ENCODE data around the gene SEC14L5.
"Not testable (repeated sequence)": the region's sequence is repeated elsewhere in the genome, so short reads cannot be mapped to it uniquely, and the experiment has no call there.

SEC14L5 gene

DNA sequence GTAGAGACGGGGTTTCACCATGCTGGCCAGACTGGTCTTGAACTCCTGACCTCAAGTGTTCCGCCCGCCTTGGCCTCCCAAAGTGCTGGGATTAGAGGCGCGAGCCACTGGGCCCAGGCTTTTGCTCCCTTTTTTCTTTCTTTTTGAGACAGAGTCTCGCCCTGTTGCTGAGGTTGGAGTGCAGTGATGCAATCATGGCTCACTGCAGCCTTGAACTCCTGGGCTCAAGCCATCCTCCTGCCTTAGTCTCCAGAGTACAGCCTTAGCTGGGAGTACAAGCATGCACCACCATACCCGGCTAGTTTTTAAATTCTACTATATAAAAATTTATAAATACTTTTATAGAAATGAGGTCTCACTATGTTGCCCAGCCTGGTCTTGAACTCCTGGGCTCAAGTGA lies 5.4 kb downstream of the SEC14L5 start:
- not testable (repeated sequence) for H3K9me3 ChIP-seq (ENCODE audit: control insufficient read depth, low read length); H3K4me3 ChIP-seq (ENCODE audit: low read length); H3K36me3 ChIP-seq (ENCODE audit: control insufficient read depth, insufficient read depth, low read length); H3K4me1 ChIP-seq (ENCODE audit: control insufficient read depth, insufficient read depth, low read length); H3K9ac ChIP-seq (ENCODE audit: low read length); H3K27me3 ChIP-seq (ENCODE audit: control insufficient read depth, insufficient read depth, low read length)

DNA sequence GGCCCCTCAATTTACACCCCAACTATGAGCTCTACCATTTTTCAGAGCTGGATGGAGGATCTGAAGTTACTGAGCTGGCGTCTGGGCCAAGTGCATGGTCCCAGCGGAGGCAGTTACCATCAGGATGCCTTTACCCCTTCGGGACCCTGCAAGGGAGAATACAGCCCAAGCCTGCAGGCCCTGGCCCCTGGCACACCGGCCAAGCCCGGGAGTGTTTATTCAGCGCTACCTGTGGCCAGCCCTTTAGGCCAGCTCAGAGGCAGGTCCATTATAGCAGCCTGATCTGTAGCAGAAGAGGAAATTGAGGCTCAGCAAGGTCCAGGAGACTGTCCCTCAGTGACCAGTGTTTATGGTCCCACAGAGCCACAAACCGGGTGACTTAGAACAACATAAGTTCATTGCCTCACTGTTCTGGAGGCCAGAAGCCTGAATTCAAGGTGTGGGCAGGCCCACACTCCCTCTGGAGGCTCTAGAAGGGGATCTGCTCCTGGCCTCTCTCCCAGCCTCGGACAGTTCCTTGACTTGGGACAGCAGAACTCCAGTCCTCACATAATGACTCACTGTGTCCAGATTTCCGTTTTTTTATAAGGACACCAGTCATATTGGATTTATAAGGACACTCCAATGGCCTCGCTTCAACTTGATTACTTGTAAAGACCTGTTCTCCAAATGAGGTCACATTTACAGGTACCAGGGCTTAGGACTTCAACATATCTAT lies 8.8 kb downstream of the SEC14L5 start:
- no peak overlapping the region for H3K9ac ChIP-seq (ENCODE audit: low read length)

DNA sequence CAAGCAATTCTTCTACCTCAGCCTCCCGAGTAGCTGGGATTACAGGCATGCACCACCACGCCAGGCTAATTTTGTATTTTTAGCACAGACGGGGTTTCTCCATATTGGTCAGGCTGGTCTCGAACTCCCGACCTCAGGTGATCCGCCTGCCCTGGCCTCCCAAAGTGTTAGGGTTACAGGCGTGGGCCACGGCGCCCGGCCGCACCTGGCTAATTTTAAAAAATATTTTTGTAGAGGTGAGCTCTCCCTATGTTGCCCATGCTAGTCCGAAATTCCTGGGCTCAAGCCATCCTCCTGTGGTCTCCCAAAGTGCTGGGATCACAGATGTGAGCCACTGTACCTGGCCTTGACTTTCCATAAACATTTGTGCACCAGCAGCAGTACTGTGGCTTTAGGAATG lies 10.1 kb downstream of the SEC14L5 start:
- H3K36me3 ChIP-seq (ENCODE audit: control insufficient read depth, insufficient read depth, low read length); H3K9me3 ChIP-seq (ENCODE audit: control insufficient read depth, low read length); H3K27me3 ChIP-seq (ENCODE audit: control insufficient read depth, insufficient read depth, low read length); H3K9ac ChIP-seq (ENCODE audit: low read length); H3K4me3 ChIP-seq (ENCODE audit: low read length); H3K4me1 ChIP-seq (ENCODE audit: control insufficient read depth, insufficient read depth, low read length): not testable (repeated sequence)

More for the DNA sequence above, 8.8 kb downstream of the SEC14L5 start:
- Histone ChIP-seq H3K9me3 (ENCODE audit: control insufficient read depth, low read length) (no peaks in the 10 kb centered on the region), H3K4me1 (ENCODE audit: control insufficient read depth, insufficient read depth, low read length) (no peaks in the 10 kb centered on the region), H3K27me3 (ENCODE audit: control insufficient read depth, insufficient read depth, low read length) (no peaks in the 10 kb centered on the region), H3K36me3 (ENCODE audit: control insufficient read depth, insufficient read depth, low read length) (no peaks in the 10 kb centered on the region), H3K4me3 (ENCODE audit: low read length) (no peak overlapping the region)

DNA sequence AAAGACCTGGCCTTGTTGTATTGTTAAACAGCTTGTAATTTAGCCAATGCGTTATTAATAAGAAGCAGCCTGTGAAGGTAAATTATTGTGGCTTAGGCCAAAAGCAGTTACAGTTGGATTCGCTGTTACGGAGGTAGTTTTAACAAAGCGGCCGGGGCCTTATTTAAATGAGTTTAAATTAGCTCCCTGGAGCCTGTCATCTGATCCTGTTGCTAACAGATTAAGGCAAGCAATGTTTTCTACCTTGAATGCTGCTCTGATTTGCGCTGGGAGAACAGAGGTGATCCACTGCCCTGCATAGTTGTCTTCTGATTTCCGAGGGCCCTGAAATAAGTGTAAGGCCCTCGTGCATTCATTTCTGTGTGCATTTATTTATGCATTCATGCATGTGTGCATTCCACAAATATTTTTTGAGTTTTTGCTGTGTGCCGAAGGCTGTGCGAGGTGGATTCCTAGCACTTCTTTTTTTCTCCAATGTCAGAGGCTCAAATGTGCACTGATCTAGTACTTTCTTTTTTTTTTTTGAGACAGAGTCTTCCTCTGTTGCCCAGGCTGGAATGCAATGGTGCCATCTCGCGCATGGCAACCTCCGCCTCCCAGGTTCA lies 10.9 kb downstream of the SEC14L5 start:
- Histone ChIP-seq H3K4me3 (ENCODE audit: low read length) (no peak overlapping the region), H3K4me1 (ENCODE audit: control insufficient read depth, insufficient read depth, low read length) (no peaks in the 10 kb centered on the region), H3K27me3 (ENCODE audit: control insufficient read depth, insufficient read depth, low read length) (no peaks in the 10 kb centered on the region), H3K36me3 (ENCODE audit: control insufficient read depth, insufficient read depth, low read length) (no peaks in the 10 kb centered on the region), H3K9ac (ENCODE audit: low read length) (no peak overlapping the region), H3K9me3 (ENCODE audit: control insufficient read depth, low read length) (no peaks in the 10 kb centered on the region)

DNA sequence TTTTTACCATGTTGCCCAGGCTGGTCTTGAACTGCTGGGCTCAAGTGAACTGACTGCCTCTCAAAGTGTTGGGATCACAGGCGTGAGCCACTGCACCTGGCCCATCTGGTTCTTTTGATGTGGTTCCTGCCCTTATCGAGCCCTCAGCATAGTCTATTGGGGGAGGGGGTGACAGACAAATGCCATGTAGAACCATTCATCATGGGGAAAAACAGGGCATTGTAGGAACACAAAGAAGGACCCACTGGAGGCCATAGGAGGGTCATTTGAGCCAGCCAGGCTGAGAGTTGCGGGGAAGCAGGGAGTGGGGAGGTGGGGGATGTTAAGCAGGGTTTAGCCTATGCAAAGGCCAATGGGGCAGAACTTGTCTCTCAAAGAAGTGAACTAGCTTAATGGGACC lies 11.9 kb downstream of the SEC14L5 start:
- no peak overlapping the region for H3K9ac ChIP-seq (ENCODE audit: low read length)
- no peaks in the 10 kb centered on the region for H3K36me3 ChIP-seq (ENCODE audit: control insufficient read depth, insufficient read depth, low read length)
- no peaks in the 10 kb centered on the region for H3K9me3 ChIP-seq (ENCODE audit: control insufficient read depth, low read length)
- no peak overlapping the region for H3K4me3 ChIP-seq (ENCODE audit: low read length)
- no peaks in the 10 kb centered on the region for H3K4me1 ChIP-seq (ENCODE audit: control insufficient read depth, insufficient read depth, low read length)
- H3K27me3 ChIP-seq (ENCODE audit: control insufficient read depth, insufficient read depth, low read length), result no peaks in the 10 kb centered on the region

DNA sequence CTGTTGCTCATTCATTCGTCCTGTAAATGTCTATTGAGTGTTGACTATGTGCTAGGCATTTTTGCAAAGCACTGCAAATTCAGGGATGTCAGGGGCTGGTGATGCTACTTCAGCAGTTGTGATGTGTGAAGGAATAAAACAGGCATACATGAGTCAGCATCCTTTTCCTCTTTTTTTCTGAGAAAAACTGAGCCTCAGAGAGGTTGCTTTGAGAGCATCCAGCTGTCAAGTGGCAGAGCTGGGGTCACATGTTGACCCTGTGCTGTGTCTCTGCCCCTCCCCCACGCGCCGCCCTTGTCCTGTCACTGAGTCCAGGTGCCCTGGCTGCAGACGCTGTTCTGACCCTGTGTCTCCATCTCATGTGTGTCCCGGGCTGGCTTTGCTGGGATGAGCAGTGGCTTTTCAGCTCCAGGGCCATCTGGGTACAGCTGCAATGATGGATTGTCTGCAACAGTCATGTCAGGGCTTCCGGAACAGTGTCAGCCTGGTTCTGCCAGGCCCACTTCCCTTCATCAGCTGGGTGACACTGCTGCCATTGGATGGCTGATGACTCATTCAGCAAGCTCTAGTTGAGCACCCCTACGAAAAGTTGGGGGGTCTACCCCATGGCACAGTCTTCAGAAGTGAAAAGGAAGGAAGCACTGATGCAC lies 14.9 kb downstream of the SEC14L5 start:
- H3K36me3 ChIP-seq (ENCODE audit: control insufficient read depth, insufficient read depth, low read length), result no peaks in the 10 kb centered on the region
- H3K9ac ChIP-seq (ENCODE audit: low read length), result no peak overlapping the region
- peaks cover 8% of the 10 kb centered on the region for H3K4me1 ChIP-seq (ENCODE audit: control insufficient read depth, insufficient read depth, low read length)
- H3K27me3 ChIP-seq (ENCODE audit: control insufficient read depth, insufficient read depth, low read length), result no peaks in the 10 kb centered on the region
- H3K9me3 ChIP-seq (ENCODE audit: control insufficient read depth, low read length), result no peaks in the 10 kb centered on the region
- no peak overlapping the region for H3K4me3 ChIP-seq (ENCODE audit: low read length)

DNA sequence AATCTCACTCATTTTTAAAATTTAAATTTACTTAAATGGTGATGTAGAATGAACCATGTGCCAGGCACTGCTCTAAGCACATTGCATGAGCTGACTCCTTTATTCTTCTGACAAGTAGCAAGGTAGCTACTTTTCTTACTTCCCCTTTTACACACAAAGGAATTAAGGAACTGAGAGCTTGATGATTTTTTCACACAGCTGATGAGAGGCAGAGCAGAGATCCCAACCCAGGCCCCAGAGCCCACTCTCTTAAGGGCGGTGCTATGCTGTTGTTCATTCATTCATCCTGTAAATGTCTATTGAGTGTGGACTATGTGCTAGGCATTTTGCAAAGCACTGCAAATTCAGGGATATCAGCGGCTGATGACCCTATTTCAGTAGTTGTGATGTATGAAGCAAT lies 17.9 kb downstream of the SEC14L5 start:
- H3K4me1 ChIP-seq (ENCODE audit: control insufficient read depth, insufficient read depth, low read length), result peaks cover 8% of the 10 kb centered on the region
- H3K36me3 ChIP-seq (ENCODE audit: control insufficient read depth, insufficient read depth, low read length), result no peaks in the 10 kb centered on the region
- H3K4me3 ChIP-seq (ENCODE audit: low read length), result no peak overlapping the region
- H3K9me3 ChIP-seq (ENCODE audit: control insufficient read depth, low read length), result no peaks in the 10 kb centered on the region
- H3K27me3 ChIP-seq (ENCODE audit: control insufficient read depth, insufficient read depth, low read length), result no peaks in the 10 kb centered on the region
- H3K9ac ChIP-seq (ENCODE audit: low read length), result no peak overlapping the region

DNA sequence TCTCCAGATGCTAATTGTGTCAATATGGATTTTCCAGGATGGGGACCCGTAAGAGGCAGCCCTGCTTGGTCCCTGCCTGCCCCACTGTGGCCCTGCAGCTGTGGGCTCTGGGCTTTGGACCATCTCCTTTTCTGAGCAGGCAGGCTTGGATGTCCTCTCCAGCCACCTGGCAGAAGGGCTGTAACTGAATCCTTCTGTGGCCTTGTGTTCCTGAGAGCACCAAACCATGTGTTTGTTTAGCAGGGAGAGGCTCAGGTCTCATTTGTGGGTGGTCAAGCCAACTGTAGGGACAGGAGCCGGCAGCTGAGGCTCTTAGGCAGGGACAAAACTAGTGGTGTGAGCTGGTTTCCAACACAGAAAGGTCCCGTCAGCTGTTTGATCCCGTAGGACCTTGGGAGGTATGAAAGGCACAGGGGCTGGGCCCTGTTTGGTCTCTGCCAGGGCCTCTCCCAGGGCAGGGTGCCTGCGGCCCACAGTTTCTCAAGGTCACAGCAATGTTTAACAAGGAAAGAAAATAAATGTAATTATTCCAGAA lies 18.5 kb downstream of the SEC14L5 start:
- Histone ChIP-seq H3K4me1 (ENCODE audit: control insufficient read depth, insufficient read depth, low read length) (peaks cover 8% of the 10 kb centered on the region), H3K9ac (ENCODE audit: low read length) (no peak overlapping the region), H3K4me3 (ENCODE audit: low read length) (no peak overlapping the region), H3K27me3 (ENCODE audit: control insufficient read depth, insufficient read depth, low read length) (no peaks in the 10 kb centered on the region), H3K9me3 (ENCODE audit: control insufficient read depth, low read length) (no peaks in the 10 kb centered on the region), H3K36me3 (ENCODE audit: control insufficient read depth, insufficient read depth, low read length) (no peaks in the 10 kb centered on the region)

DNA sequence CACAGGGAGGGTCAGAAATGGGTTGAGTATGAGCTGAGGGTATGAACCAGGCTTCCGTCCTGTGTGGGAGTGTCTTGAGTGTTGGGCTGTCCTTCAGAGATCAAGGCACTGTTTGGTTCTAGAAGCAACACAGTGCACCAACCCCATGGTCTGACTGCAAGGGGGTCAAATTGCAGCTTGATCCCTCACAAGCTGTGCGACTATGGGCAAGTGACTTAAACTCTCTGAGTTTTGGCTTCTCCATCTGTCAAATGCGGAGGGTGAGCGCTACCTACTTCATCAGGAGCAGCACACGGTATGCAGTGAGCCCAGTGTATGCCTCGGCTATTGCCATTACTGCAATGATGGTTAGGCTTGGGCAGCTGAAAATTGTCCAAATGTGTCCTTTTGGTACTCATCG lies 21.0 kb downstream of the SEC14L5 start:
- Histone ChIP-seq H3K9ac (ENCODE audit: low read length) (no peak overlapping the region), H3K4me1 (ENCODE audit: control insufficient read depth, insufficient read depth, low read length) (peaks cover 8% of the 10 kb centered on the region), H3K4me3 (ENCODE audit: low read length) (no peak overlapping the region), H3K27me3 (ENCODE audit: control insufficient read depth, insufficient read depth, low read length) (no peaks in the 10 kb centered on the region), H3K36me3 (ENCODE audit: control insufficient read depth, insufficient read depth, low read length) (no peaks in the 10 kb centered on the region), H3K9me3 (ENCODE audit: control insufficient read depth, low read length) (no peaks in the 10 kb centered on the region)

DNA sequence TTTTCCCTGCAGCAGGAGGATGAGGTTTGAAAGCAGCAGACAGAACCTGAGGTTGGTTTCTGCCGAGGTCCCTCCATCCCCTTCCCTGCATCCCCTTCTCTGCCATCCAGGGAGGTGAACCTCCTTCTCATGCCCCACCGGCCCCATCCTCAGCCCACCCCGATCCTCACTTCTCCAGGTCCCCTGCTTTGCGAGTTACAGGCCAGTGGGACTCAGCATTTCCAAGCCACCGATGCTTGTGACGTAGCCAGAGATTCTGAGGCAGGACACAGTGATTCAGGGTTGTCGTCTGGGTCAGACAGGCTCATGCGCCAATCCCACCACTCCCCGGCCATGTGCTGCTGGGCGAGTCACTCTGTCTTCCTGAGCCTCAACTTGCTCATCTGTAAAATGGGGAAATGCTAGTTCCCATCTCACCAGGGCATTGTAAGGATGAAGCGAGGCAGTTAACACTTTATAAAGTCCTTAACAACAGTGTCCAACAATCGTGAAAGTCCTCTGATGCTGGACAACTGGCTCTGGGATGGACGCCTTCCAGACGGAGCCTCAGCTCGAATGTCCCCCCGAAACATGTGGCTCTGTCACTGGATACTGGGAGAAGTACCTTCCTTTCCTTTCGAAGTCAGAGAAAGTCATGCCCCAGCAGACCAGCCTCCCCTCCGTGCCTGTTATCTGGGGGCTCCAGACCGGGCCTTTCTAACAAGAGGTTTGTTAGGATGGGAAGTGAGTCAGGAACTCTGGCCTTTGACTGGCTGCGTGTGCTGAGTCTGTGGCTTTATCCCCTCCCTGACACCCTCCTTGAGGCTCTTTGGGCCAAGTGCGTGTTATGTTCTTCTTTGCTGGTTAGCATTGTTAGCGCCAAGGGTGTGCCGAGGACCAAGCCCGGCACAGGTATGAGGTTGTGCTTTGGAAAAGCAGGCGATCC lies 21.9 kb downstream of the SEC14L5 start:
- Histone ChIP-seq H3K9ac (ENCODE audit: low read length) (no peak overlapping the region), H3K9me3 (ENCODE audit: control insufficient read depth, low read length) (no peaks in the 10 kb centered on the region), H3K27me3 (ENCODE audit: control insufficient read depth, insufficient read depth, low read length) (no peaks in the 10 kb centered on the region), H3K4me1 (ENCODE audit: control insufficient read depth, insufficient read depth, low read length) (peaks cover 8% of the 10 kb centered on the region), H3K4me3 (ENCODE audit: low read length) (no peak overlapping the region), H3K36me3 (ENCODE audit: control insufficient read depth, insufficient read depth, low read length) (no peaks in the 10 kb centered on the region)

DNA sequence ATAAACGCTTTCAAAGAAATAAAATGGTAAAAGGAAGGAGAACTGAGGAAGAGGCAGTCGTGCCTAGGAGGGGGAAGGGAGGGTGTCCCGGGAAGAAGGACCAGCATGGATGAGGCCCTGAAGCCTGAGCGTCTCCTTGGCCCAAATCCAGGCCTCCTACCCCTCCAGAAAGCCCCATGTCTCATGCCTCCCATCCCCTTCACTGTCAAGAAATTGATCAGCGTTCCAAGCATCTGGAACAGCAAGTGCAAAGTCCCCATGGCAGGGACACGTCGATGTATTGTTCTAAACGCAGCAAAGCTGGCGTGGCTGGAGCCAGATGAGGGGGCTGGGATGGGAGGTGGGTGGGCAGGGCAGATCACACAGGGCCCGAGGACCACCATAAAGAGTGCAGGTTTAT lies 22.6 kb downstream of the SEC14L5 start:
- Histone ChIP-seq H3K4me1 (ENCODE audit: control insufficient read depth, insufficient read depth, low read length) (peaks cover 8% of the 10 kb centered on the region), H3K27me3 (ENCODE audit: control insufficient read depth, insufficient read depth, low read length) (no peaks in the 10 kb centered on the region), H3K9ac (ENCODE audit: low read length) (no peak overlapping the region), H3K9me3 (ENCODE audit: control insufficient read depth, low read length) (no peaks in the 10 kb centered on the region), H3K4me3 (ENCODE audit: low read length) (no peak overlapping the region), H3K36me3 (ENCODE audit: control insufficient read depth, insufficient read depth, low read length) (no peaks in the 10 kb centered on the region)
